LNCaP clone FGC (cell line): ENCODE results near the gene BTBD6.
"Not testable (repeated sequence)": the region's sequence is repeated elsewhere in the genome, so short reads cannot be mapped to it uniquely, and the experiment has no call there.

ENCODE experiments used
- DNase-seq: peaks from one replicate; pipeline ENCODE4 v3.0.0-alpha.2; 2011; ENCODE audit warnings: low read depth
- H3K4me3 ChIP-seq: 2 replicates; pipeline ENCODE4 v1.5.1; 2011; ENCODE audit warnings: mild to moderate bottlenecking, low read depth, low read length, control low read depth
- TF ChIP-seq, protein P1 (sequence below): IDR thresholded peaks from 2 replicates; pipeline ENCODE4 v1.5.1; 2012; ENCODE audit warnings: mild to moderate bottlenecking; ENCODE audit not compliant: control insufficient read depth, insufficient read depth; ENCODE audit errors: extremely low read depth

Gene BTBD6

DNA sequence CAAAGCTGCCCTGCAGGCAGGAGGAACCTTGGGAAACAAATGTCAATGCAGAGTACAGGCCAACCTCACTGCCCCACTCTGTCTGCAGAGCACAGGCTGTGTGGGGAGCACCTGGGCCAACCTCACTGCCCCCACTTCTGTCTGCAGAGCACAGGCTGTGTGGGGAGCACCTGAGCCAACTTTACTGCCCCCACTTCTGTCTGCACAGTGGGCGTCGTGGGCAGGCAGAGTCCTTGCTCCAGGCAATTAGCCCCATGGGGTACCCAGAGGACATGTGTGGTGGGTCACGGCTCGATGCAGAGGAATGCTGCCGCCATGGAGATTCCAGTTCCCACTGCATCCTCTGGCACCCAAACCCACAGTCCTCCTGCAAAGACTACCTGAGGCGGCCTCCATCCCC, 26.3 kb downstream of the BTBD6 start:
- no peak for DNase-seq
- H3K4me3 ChIP-seq = no peak overlapping the region
- TF ChIP-seq, protein P1, sequence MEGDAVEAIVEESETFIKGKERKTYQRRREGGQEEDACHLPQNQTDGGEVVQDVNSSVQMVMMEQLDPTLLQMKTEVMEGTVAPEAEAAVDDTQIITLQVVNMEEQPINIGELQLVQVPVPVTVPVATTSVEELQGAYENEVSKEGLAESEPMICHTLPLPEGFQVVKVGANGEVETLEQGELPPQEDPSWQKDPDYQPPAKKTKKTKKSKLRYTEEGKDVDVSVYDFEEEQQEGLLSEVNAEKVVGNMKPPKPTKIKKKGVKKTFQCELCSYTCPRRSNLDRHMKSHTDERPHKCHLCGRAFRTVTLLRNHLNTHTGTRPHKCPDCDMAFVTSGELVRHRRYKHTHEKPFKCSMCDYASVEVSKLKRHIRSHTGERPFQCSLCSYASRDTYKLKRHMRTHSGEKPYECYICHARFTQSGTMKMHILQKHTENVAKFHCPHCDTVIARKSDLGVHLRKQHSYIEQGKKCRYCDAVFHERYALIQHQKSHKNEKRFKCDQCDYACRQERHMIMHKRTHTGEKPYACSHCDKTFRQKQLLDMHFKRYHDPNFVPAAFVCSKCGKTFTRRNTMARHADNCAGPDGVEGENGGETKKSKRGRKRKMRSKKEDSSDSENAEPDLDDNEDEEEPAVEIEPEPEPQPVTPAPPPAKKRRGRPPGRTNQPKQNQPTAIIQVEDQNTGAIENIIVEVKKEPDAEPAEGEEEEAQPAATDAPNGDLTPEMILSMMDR = no peak

DNA sequence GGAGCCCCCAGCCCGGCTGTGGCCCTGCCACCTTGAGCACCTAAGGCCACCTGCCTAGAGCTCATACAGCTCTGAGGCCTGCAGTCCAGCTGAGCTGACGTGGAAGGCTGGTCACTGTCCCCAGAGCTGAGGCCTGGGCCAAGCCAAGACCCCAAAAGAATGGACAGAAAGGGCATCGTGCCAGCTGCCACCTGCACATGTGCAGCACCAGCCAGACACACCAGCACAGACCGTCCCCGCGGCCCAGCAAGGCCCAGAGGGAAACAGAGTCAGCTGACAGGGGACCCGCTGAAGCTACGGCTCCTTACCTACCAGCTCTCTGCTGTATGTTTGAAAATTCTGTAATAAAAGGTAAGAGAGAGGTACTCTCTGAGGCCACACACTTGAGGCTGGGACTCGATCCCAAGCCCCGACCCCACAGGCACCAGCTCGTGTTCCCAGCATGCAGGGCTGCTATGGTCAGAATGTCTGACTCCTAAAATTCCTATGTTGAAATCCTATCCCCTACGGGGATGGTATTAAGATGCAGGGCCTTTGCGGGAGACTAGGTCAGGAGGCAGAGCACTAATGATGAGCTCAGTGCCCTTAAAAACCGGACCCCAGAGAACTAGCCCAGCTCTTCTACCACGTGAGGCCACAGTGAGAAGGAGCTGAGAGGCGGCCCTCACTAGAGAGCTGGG, 27.1 kb downstream of the BTBD6 start:
- TF ChIP-seq, protein P1 = no peak
- H3K4me3 ChIP-seq = no peak overlapping the region
- no peak for DNase-seq

DNA sequence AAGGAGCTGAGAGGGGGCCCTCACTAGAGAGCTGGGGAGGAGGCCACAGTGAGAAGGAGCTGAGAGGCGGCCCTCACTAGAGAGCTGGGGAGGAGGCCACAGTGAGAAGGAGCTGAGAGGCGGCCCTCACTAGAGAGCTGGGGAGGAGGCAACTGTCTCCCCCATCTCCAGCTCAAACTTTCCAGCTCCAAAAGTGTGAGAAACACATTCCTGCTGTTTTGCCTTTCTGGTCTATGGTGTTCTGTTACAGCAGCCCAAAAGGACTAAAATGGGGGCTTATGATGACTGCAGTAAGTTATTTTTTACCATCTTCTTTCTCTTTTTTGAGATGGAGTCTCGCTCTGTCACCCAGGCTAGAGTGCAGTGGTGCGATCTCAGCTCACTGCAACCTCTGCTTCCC, 29.1 kb downstream of the BTBD6 start:
- not testable (repeated sequence) for H3K4me3 ChIP-seq, DNase-seq

DNA sequence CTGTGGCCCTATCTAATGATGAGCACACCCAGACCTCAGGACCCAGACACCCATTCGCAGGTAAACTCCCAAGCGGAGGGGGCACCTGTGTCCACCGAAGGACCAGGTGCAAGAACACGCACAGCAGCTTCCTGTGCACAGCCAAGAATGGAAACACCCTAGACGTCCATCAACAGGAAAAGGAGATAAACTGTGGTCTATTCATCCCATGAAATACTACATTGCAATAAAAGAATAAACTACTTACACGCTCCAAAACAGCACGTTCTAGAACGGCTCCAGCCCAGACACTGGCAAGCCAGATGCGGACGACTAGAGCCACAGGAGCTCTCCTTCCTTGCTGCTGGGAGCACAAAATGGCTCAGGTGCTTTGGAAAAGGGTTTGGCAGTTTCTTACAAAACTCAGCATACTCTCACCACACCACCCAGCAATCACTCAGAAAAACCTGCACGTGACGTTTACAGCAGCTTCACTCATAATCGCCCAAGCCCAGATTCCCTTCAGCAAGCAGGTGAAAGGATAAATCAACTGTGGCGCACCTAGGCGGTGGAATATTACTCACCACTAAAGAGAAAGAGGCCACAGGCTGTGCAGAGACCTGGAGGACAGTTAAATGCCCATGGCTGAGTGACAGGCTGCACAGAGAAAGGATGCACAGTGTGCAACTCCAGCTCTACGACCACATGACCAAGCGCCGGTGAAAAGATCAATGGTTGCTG, 31.5 kb downstream of the BTBD6 start:
- no peak overlapping the region for H3K4me3 ChIP-seq
- TF ChIP-seq, protein P1 = no peak
- no peak for DNase-seq

DNA sequence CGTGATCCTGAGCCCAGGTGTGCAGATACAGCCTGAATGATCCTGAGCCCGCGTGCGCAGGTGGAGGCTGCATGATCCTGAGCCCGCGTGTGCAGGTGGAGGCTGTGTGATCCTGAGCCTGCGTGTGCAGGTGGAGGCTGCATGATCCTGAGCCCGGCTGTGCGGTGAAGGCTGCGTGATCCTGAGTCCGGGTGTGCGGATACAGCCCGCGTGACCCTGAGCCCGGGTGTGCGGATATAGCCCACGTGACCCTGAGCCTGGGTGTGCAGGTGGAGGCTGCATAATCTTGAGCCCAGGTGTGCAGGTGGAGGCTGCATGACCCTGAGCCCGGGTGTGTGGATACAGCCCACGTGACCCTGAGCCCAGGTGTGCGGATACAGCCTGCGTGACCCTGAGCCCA, 32.2 kb downstream of the BTBD6 start:
- TF ChIP-seq, protein P1 = no peak
- DNase-seq = no peak
- no peak overlapping the region for H3K4me3 ChIP-seq

DNA sequence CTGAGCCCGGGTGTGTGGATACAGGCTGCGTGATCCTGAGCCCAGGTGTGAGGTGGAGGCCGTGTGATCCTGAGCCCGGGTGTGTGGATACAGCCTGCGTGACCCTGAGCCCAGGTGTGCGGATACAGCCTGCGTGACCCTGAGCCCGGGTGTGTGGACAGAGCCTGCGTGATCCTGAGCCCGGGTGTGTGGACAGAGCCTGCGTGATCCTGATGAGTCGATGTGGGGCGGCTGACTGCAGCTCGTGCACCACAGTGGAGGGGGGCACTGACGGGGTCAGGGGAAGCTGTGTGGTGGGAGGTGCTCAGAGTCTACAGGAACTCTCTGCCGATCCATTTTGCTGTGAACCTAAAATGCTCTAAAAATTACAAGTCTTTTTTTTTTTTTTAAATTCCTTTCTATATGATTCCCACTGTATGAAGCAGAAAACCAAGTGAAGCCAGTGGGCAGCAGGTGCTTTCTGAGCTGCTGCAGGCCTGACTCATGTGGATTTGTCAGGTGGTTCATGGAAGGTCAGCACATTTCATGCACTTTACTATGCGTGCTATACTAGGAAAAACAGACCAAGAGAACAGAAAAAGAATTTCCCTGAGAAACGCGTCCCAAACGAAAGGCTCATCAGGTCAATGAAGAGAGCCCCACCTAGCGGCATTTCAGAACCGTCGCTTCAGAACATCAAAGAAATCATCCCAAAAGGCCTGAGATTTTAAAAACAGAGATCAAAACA, 33.2 kb downstream of the BTBD6 start:
- no peak overlapping the region for H3K4me3 ChIP-seq
- TF ChIP-seq, protein P1 = peak; percentile 73
- no peak for DNase-seq

DNA sequence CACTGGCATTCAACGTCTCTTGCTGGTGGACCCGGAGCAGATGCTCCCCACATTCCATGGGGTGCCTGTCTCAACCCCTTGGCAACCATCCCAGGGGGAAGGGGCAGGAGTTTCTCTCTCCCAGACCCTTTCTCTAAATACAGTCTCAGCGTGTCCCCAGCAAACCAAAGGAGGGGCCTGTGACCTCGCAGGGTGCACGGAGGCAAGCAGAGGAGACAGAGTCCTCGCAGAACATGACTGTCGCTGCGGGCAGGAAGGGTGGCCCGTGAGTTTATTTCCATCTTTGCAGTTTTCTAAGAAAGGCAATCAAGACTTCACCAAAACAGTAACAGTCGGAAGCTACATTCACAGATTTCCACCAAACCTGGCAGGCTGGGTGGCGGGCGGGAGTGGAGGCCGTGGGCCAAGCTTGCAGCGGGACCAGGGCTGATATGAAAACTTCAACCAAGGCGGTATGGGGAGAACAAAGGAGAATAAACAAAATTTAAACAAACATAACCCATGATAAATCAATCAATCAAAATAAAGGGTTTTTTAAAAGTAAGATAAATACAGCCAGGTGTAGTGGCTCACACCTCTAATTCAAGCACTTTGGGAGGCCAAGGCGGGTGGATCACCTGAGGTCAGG, 33.9 kb downstream of the BTBD6 start:
- TF ChIP-seq, protein P1 = no peak
- no peak for DNase-seq
- no peak overlapping the region for H3K4me3 ChIP-seq
